K562 (cell line): ENCODE measurements around the gene KCNAB2. TPM values are rescaled to one million over a fixed set of nuclear protein-coding genes. Genes with fewer than 3 reads are reported as not detected.

Experiments
- ATAC-seq: fragments of 200-7000 bp; cut with Tn5 transposase; 3 replicates; pipeline ENCODE4 v1.9.1; 2020; ENCODE audit warnings: moderate library complexity
- BruUV-seq: library from RNA; stranded (reverse); fragments of 400-500 nt; replicated peaks from 2 replicates; lab custom pipeline; 2021; lab: Mats Ljungman, UMichigan
- CTCF ChIA-PET: fragments of 300-600 bp; formaldehyde crosslinking; extraction: SDS; loops from one replicate; lab custom pipeline; 2021; ENCODE audit warnings: low intra/inter-chr PET ratio; lab: Yijun Ruan, JAX
- POLR2A ChIA-PET: fragments of 300-600, 350-650 bp; sonication (Branson Sonifier 250); formaldehyde crosslinking; extraction: SDS; loops from one replicate; lab custom pipeline; 2021; ENCODE audit warnings: antibody characterized with exemption, inconsistent platforms; lab: Yijun Ruan, JAX
- DNase-seq, 4 experiments: peaks; one replicate each; pipeline versions ENCODE4 v3.0.0 to v3.0.0-alpha.2; 2011 to 2018; ENCODE audit warnings: low spot score in 3 of 4, mixed read lengths in 3 of 4; ENCODE audit errors: extremely low read depth in 1 of 4
- FAIRE-seq: peaks from 2 replicates; lab custom pipeline; 2011; peaks lifted over from hg19 to GRCh38; lab: Jason Lieb, UNC
- H2AFZ ChIP-seq: 2 replicates; pipeline ENCODE4 v1.6.0; 2011; ENCODE audit warnings: low read depth, low read length, control low read depth, inconsistent platforms
- H3K27ac ChIP-seq: fragments of 200-600 bp; 3 replicates; pipeline ENCODE4 v1.8.0; 2011; ENCODE audit warnings: low read depth, mild to moderate bottlenecking, control low read depth, inconsistent platforms, low read length, moderate library complexity, mixed read lengths; ENCODE audit errors: extremely low read depth
- H3K27me3 ChIP-seq, 2 experiments: fragments of 300-600 bp in 1 of 2; 2 replicates in 1 of 2; 3 replicates in 1 of 2; pipeline versions ENCODE4 v1.6.0 to v1.8.0; 2011; ENCODE audit warnings: inconsistent platforms in 2 of 2, low read length in 2 of 2, mild to moderate bottlenecking in 1 of 2, mixed read lengths in 1 of 2, moderate library complexity in 1 of 2; ENCODE audit not compliant: control insufficient read depth in 2 of 2, insufficient read depth in 2 of 2
- H3K36me3 ChIP-seq: fragments of 300-600 bp; 3 replicates; pipeline ENCODE4 v1.8.0; 2011; ENCODE audit warnings: mild to moderate bottlenecking, low read length, inconsistent platforms; ENCODE audit not compliant: control insufficient read depth, insufficient read depth
- H3K4me1 ChIP-seq, 2 experiments: fragments of 200-600 bp in 1 of 2; replicated peaks in 1 of 2; 2 replicates in 1 of 2; 3 replicates in 1 of 2; pipeline versions ENCODE4 v1.5.1 to v1.8.0; 2011; ENCODE audit warnings: inconsistent platforms in 2 of 2, low read length in 2 of 2, mild to moderate bottlenecking in 1 of 2, mixed read lengths in 1 of 2, moderate library complexity in 1 of 2; ENCODE audit not compliant: control insufficient read depth in 2 of 2, insufficient read depth in 2 of 2
- H3K4me2 ChIP-seq: 2 replicates; pipeline ENCODE4 v1.6.1; 2011; ENCODE audit warnings: low read length, control low read depth, inconsistent platforms, mixed read lengths; ENCODE audit not compliant: insufficient read depth
- H3K4me3 ChIP-seq: fragments of 200-600 bp; sonication (generic), shearing (Covaris generic); 2 replicates; pipeline ENCODE4 v1.5.1; 2016; ENCODE audit warnings: control low read depth, inconsistent platforms
- H3K79me2 ChIP-seq: fragments of 200-600 bp; 3 replicates; pipeline ENCODE4 v1.8.0; 2011; ENCODE audit warnings: low read length, inconsistent platforms; ENCODE audit not compliant: control insufficient read depth, insufficient read depth
- H3K9ac ChIP-seq, 2 experiments: 2 replicates each; pipeline versions ENCODE4 v1.6.0 to v1.6.1; 2011; ENCODE audit warnings: low read depth in 2 of 2, low read length in 2 of 2, control low read depth in 1 of 2, inconsistent platforms in 1 of 2, mild to moderate bottlenecking in 1 of 2, mixed read lengths in 1 of 2; ENCODE audit not compliant: insufficient read depth in 1 of 2
- H3K9me1 ChIP-seq: one replicate; pipeline ENCODE4 v1.6.0; 2011; ENCODE audit warnings: inconsistent platforms, mild to moderate bottlenecking, low read length, moderate library complexity; ENCODE audit not compliant: control insufficient read depth, insufficient read depth
- H3K9me3 ChIP-seq: replicated peaks from 2 replicates; pipeline ENCODE4 v1.5.1; 2011; ENCODE audit warnings: low read depth, low read length, inconsistent platforms; ENCODE audit not compliant: control insufficient read depth, insufficient read depth
- H4K20me1 ChIP-seq: replicated peaks from 2 replicates; pipeline ENCODE4 v1.6.1; 2011; ENCODE audit warnings: low read length, inconsistent platforms, mixed read lengths; ENCODE audit not compliant: control insufficient read depth, insufficient read depth
- PCBP1 ChIP-seq: fragments of 200-400 bp; formaldehyde crosslinking; IDR thresholded peaks from 2 replicates; pipeline ENCODE4 v1.6.1; 2018; ENCODE audit warnings: mild to moderate bottlenecking, low read depth, low read length; ENCODE audit not compliant: poor library complexity, severe bottlenecking
- ZBTB1 ChIP-seq: sonication (generic); formaldehyde crosslinking; IDR thresholded peaks from 2 replicates; pipeline ENCODE4 v1.8.1; 2023; ENCODE audit warnings: missing genetic modification reagents, low read depth, mild to moderate bottlenecking, borderline replicate concordance
- ZNF830 ChIP-seq: fragments of 250-450 bp; sonication (Bioruptor Pico); IDR thresholded peaks from 2 replicates; pipeline ENCODE4 v1.5.0; 2021; ENCODE audit warnings: mild to moderate bottlenecking
- WGBS: fragments of 100-300 bp; shearing (Covaris generic); methylation state at CpG from one replicate; pipeline ENCODE4 v1.1.6; 2016; ENCODE audit warnings: low coverage, mixed read lengths; ENCODE audit not compliant: insufficient coverage; ENCODE audit errors: missing lambda C conversion rate; 5-methylcytosine and 5-hydroxymethylcytosine counted together
- in situ Hi-C: fragments of 300-500 bp; cut with MboI; formaldehyde crosslinking; loops from 4 replicates; pipeline ENCODE4 v1.15.0; 2018; ENCODE audit warnings: inconsistent platforms, mixed read lengths
- intact Hi-C: fragments of 100-400 bp; cut with micrococcal nuclease; formaldehyde crosslinking; loops from 2 replicates; pipeline ENCODE4 v1.14.2; 2022
- polyA plus RNA-seq, 8 experiments: library from polyadenylated mRNA; depleted of rRNA in 4 of 8; stranded (reverse) in 5 of 8; unstranded in 3 of 8; fragments of >200 nt; fragmentation: Nextera tagmentation in 2 of 8; fragmentation: Illumina TruSeq in 1 of 8; extraction: Ambion mirVana in 2 of 8; extraction: Trizol in 1 of 8; gene quantifications; 2 replicates each; pipeline versions ENCODE4 v1.2.1 to v1.2.3, GENCODE V29; 2011 to 2014; ENCODE audit warnings: inconsistent platforms in 1 of 8, missing spikeins in 1 of 8
- total RNA-seq, 7 experiments: library from RNA; depleted of rRNA in 6 of 7; stranded (reverse); fragments of >200 nt in 6 of 7; fragmentation: Illumina TruSeq in 2 of 7; extraction: Trizol in 2 of 7; gene quantifications; 2 replicates each; pipeline versions ENCODE4 v1.2.1 to v1.2.3, GENCODE V29; 2011 to 2021; ENCODE audit warnings: low replicate concordance in 1 of 7
- TF ChIP-seq, protein P1 (sequence below), 2 experiments: fragments of 450-650 bp in 1 of 2; sonication (generic) in 1 of 2; formaldehyde crosslinking in 1 of 2; IDR thresholded peaks in 1 of 2; conservative IDR thresholded peaks in 1 of 2; 2 replicates each; pipeline versions ENCODE4 v1.6.1 to v1.8.1; 2016 to 2023; ENCODE audit warnings: mild to moderate bottlenecking in 2 of 2, moderate library complexity in 2 of 2, inconsistent platforms in 1 of 2, missing genetic modification reagents in 1 of 2
- TF ChIP-seq, protein P2 (sequence below), 2 experiments: fragments of 450-650 bp; IDR thresholded peaks; 2 replicates each; pipeline ENCODE4 v1.6.1; 2016

KCNAB2 gene
- total and polyA plus RNA-seq, 9 of the 15 experiments (the other 6 are each of a cell fraction or from before 2014, with no cell fraction given) = 1.8 to 15.8 (median 7.1) TPM

DNA sequence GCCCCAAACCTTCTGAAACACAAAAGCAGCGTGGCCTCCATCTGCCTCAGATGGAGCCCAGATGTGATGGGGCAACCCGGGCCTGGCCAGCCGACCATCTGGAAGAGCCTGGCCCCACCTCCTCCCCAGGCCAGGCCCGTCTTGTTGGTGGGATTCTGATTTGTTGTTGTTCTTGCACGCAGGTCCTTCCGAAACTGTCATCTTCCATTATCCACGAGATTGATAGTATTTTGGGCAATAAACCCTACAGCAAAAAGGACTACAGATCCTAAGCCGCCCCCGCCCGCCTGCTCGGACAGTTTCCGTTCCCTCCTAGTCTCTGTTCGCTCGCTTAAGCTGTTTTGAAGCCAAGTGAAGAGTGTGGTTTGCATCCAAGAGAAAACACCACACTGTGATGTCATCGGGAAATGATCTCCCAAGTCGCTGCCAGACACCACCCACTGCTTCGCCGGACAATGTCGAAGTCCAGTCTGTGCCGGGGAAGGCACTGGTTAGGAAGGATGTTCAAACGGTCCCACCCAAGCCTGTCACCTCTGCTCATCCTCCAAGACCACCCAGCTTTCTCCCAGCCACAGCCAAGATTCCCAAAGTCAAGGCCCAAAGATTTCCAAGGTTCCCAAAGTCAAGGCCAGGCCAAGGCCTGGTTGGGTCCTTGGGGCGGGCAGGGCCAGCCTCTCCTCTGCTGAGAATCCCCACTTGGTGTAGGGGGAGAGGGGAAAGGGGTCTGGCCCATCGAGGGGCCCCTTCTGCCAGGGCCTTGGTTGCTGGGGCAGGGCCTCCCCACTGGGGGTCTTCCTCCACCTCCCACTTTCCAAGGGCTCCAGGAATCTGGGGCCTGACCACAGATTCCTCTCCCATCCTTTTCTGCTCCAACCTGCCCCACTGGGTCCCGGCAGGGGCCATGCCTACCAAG, 52.9 kb downstream of the KCNAB2 start:
- H3K27me3 ChIP-seq = peaks cover 25 to 78% of the 10 kb centered on the region in 2 experiments; a peak in 4 of 5 replicates
- H4K20me1 ChIP-seq = peaks cover 28% of the 10 kb centered on the region
- H3K9ac ChIP-seq = no peak overlapping the region
- POLR2A ChIA-PET = interaction anchor here (0.6 to 1.3 kb wide), 3 partner anchors 29 to 643 kb away, joined by 3 read pairs; no protein-coding TSS in a partner anchor
- CTCF ChIA-PET = no interaction called here
- FAIRE-seq = peak; percentile 49
- intact Hi-C loops = no loop called here
- H3K79me2 ChIP-seq = no peaks in the 10 kb centered on the region
- no peak overlapping the region for H3K27ac ChIP-seq
- H3K9me3 ChIP-seq = no peaks in the 10 kb centered on the region
- WGBS = 21% methylated on average over 22 of the region's 24 CpGs
- no peak overlapping the region for H2AFZ ChIP-seq
- DNase-seq = no peak
- no peaks in the 10 kb centered on the region for H3K9me1 ChIP-seq
- no peak for ATAC-seq
- peaks cover 0 to 29% of the 10 kb centered on the region in 2 experiments; a peak in 2 of 5 replicates for H3K4me1 ChIP-seq
- no peaks in the 10 kb centered on the region for H3K36me3 ChIP-seq
- in situ Hi-C loops = no loop called here
- TF ChIP-seq, protein P1, sequence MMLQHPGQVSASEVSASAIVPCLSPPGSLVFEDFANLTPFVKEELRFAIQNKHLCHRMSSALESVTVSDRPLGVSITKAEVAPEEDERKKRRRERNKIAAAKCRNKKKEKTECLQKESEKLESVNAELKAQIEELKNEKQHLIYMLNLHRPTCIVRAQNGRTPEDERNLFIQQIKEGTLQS (IDR thresholded peaks at IDR 0.05) = no peak
- TF ChIP-seq, protein P1 (CRISPR knock-in tag; conservative IDR thresholded peaks at IDR 0.05) = no peak
- TF ChIP-seq PCBP1 (no peak), ZBTB1 (no peak), ZNF830 (CRISPR knock-in tag) (no peak)
- TF ChIP-seq, protein P2, sequence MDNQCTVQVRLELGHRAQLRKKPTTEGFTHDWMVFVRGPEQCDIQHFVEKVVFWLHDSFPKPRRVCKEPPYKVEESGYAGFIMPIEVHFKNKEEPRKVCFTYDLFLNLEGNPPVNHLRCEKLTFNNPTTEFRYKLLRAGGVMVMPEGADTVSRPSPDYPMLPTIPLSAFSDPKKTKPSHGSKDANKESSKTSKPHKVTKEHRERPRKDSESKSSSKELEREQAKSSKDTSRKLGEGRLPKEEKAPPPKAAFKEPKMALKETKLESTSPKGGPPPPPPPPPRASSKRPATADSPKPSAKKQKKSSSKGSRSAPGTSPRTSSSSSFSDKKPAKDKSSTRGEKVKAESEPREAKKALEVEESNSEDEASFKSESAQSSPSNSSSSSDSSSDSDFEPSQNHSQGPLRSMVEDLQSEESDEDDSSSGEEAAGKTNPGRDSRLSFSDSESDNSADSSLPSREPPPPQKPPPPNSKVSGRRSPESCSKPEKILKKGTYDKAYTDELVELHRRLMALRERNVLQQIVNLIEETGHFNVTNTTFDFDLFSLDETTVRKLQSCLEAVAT (IDR thresholded peaks at IDR 0.05) = no peak
- TF ChIP-seq, all 486 proteins: peak for 0
- no peak overlapping the region for H3K4me2 ChIP-seq
- no TSS peak for BruUV-seq
- H3K4me3 ChIP-seq = no peak overlapping the region
